ENCODE data around the gene EEF1AKMT4.

EEF1AKMT4 gene

GRCh38 chr3:184298759-184299487 lies 49.5 kb downstream of the EEF1AKMT4 start, which contains the start of gene PSMD2:
PSMD2 (plus strand) TSS chr3:184299241; CDS start chr3:184299267, 26 bp downstream.
- DNase-seq (ENCODE audit: low spot score) = peak; percentile 85
- no peak for FAIRE-seq

- DNase-seq (ENCODE audit: low spot score) (peak; percentile 15), FAIRE-seq (no peak)
Measured at GRCh38 chr3:184299488-184300377, 50.3 kb downstream of the EEF1AKMT4 start.

GRCh38 chr3:184300378-184300720 lies 50.9 kb downstream of the EEF1AKMT4 start:
- FAIRE-seq = peak; percentile 21

GRCh38 chr3:184305577-184305976 lies 56.1 kb downstream of the EEF1AKMT4 start:
- FAIRE-seq (no peak), DNase-seq (ENCODE audit: low spot score) (no peak)

More at GRCh38 chr3:184300378-184300720, 50.9 kb downstream of the EEF1AKMT4 start:
- DNase-seq (ENCODE audit: low spot score) = peak; percentile 71

- DNase-seq (ENCODE audit: low spot score) = no peak
- FAIRE-seq = no peak
Measured at GRCh38 chr3:184306341-184306972, 57.0 kb downstream of the EEF1AKMT4 start.

GRCh38 chr3:184307915-184308314 lies 58.4 kb downstream of the EEF1AKMT4 start:
- DNase-seq (ENCODE audit: low spot score) = no peak
- FAIRE-seq = no peak

Data from RCC 7860 (cell line).